ENCODE measurements around the gene POLR3A. TPM values are rescaled to one million over a fixed set of nuclear protein-coding genes. Genes with fewer than 3 reads are reported as not detected.
A peak's percentile ranks its signal among the peaks of the same experiment; 100 is the strongest.

Gene POLR3A
- polyA plus RNA-seq, 1 donor (not counting 4 experiments of a cell fraction or from before 2014, with no cell fraction given), result 15.5 TPM

- Histone ChIP-seq H3K27ac (ENCODE audit: control insufficient read depth, insufficient read depth, low read length) (no peak overlapping the region), H3K9me1 (ENCODE audit: control insufficient read depth, extremely low read depth, insufficient read depth, low read length) (no peaks in the 10 kb centered on the region), H4K20me1 (ENCODE audit: control insufficient read depth, extremely low read depth, insufficient read depth, low read length) (no peaks in the 10 kb centered on the region), H3K27me3 (ENCODE audit: control insufficient read depth, extremely low read depth, insufficient read depth, low read length) (no peaks in the 10 kb centered on the region), H3K4me1 (ENCODE audit: control insufficient read depth, extremely low read depth, insufficient read depth, low read length) (peaks cover 40% of the 10 kb centered on the region), H2AFZ (ENCODE audit: control insufficient read depth, low read length) (no peak overlapping the region), H3K9ac (ENCODE audit: control insufficient read depth, extremely low read depth, insufficient read depth, low read length) (no peak overlapping the region), H3K9me3 (ENCODE audit: control insufficient read depth, low read depth, low read length) (no peaks in the 10 kb centered on the region), H3K4me2 (ENCODE audit: control insufficient read depth, extremely low read depth, insufficient read depth, low read depth, low read length) (no peak overlapping the region), H3K36me3 (ENCODE audit: control insufficient read depth in 2 of 2, extremely low read depth in 1 of 2, insufficient read depth in 2 of 2, low read length in 2 of 2) (no peaks in the 10 kb centered on the region), H3K79me2 (ENCODE audit: control insufficient read depth, insufficient read depth, low read length) (peaks cover 2% of the 10 kb centered on the region), H3K4me3 (ENCODE audit: control insufficient read depth in 2 of 3, extremely low read depth in 1 of 3, insufficient read depth in 2 of 3, low read depth in 1 of 3, low read length in 3 of 3) (no peak overlapping the region)
- dilution Hi-C loops (cut with MboI; ENCODE audit: extremely low pct_ligation_motif_present, low sequenced_read_pairs), result no loop called here
- TF ChIP-seq CTCF (optimal IDR thresholded peaks at IDR 0.05 in 1 of 3, IDR thresholded peaks at IDR 0.05 in 1 of 3, conservative IDR thresholded peaks at IDR 0.05 in 1 of 3; ENCODE audit: extremely low read depth in 1 of 3, insufficient read depth in 2 of 3, low read length in 3 of 3) (no peak), EZH2 (IDR thresholded peaks at IDR 0.05; ENCODE audit: low read length) (no peak)
- DNase-seq (ENCODE audit: low read depth, low spot score) (no peak), FAIRE-seq (no peak)
These were observed 84.8 kb downstream of the POLR3A start for GRCh38 chr10:77944519-77944918.

- peak overlapping the region; percentile 73 for H3K4me2 ChIP-seq (ENCODE audit: control insufficient read depth, extremely low read depth, insufficient read depth, low read depth, low read length)
- FAIRE-seq, result peak; percentile 83
- H3K4me1 ChIP-seq (ENCODE audit: control insufficient read depth, extremely low read depth, insufficient read depth, low read length), result peaks cover 32% of the 10 kb centered on the region
- peaks cover 2% of the 10 kb centered on the region for H3K79me2 ChIP-seq (ENCODE audit: control insufficient read depth, insufficient read depth, low read length)
- no peak for DNase-seq (ENCODE audit: low read depth, low spot score)
- H2AFZ ChIP-seq (ENCODE audit: control insufficient read depth, low read length), result peak overlapping the region; percentile 32
- no peaks in the 10 kb centered on the region for H3K9me3 ChIP-seq (ENCODE audit: control insufficient read depth, low read depth, low read length)
- dilution Hi-C loops (cut with MboI; ENCODE audit: extremely low pct_ligation_motif_present, low sequenced_read_pairs), result no loop called here
- peak overlapping the region; percentile 29 for H3K9ac ChIP-seq (ENCODE audit: control insufficient read depth, extremely low read depth, insufficient read depth, low read length)
- no peaks in the 10 kb centered on the region for H4K20me1 ChIP-seq (ENCODE audit: control insufficient read depth, extremely low read depth, insufficient read depth, low read length)
- no peaks in the 10 kb centered on the region for H3K9me1 ChIP-seq (ENCODE audit: control insufficient read depth, extremely low read depth, insufficient read depth, low read length)
- no peak for TF ChIP-seq CTCF (optimal IDR thresholded peaks at IDR 0.05 in 1 of 3, IDR thresholded peaks at IDR 0.05 in 1 of 3, conservative IDR thresholded peaks at IDR 0.05 in 1 of 3; ENCODE audit: extremely low read depth in 1 of 3, insufficient read depth in 2 of 3, low read length in 3 of 3)
- TF ChIP-seq EZH2 (IDR thresholded peaks at IDR 0.05; ENCODE audit: low read length), result no peak
- H3K27ac ChIP-seq (ENCODE audit: control insufficient read depth, insufficient read depth, low read length), result peak overlapping the region; percentile 59
- H3K36me3 ChIP-seq (ENCODE audit: control insufficient read depth in 2 of 2, extremely low read depth in 1 of 2, insufficient read depth in 2 of 2, low read length in 2 of 2), result no peaks in the 10 kb centered on the region
- no peaks in the 10 kb centered on the region for H3K27me3 ChIP-seq (ENCODE audit: control insufficient read depth, extremely low read depth, insufficient read depth, low read length)
- peak overlapping the region in 2 of 3 experiments; percentile 19 to 46 for H3K4me3 ChIP-seq (ENCODE audit: control insufficient read depth in 2 of 3, extremely low read depth in 1 of 3, insufficient read depth in 2 of 3, low read depth in 1 of 3, low read length in 3 of 3)
These were observed 86.0 kb downstream of the POLR3A start for GRCh38 chr10:77943121-77943901.

Data from keratinocyte (primary cell).